Measurements from ENCODE around the gene EML6. TPM values are rescaled to one million over a fixed set of nuclear protein-coding genes. Genes with fewer than 3 reads are reported as not detected.
"Not testable (repeated sequence)": the region's sequence is repeated elsewhere in the genome, so short reads cannot be mapped to it uniquely, and the experiment has no call there.

EML6 gene
- total RNA-seq, 1 donor from 2014 or later = 1.6 TPM

- DNase-seq (ENCODE audit: low read depth) = no peak
Observed at GRCh38 chr2:54845094-54845493, 121.6 kb downstream of the EML6 start.

- no peak for DNase-seq (ENCODE audit: low read depth)
Observed at GRCh38 chr2:54845514-54845913, 122.1 kb downstream of the EML6 start.

GRCh38 chr2:54850171-54851122, 127.0 kb downstream of the EML6 start:
- DNase-seq (ENCODE audit: low read depth) = no peak

GRCh38 chr2:54853616-54854310, 130.3 kb downstream of the EML6 start:
- no peak for DNase-seq (ENCODE audit: low read depth)

GRCh38 chr2:54855434-54855833, 132.0 kb downstream of the EML6 start:
- no peak for DNase-seq (ENCODE audit: low read depth)

GRCh38 chr2:54858021-54858681, 134.7 kb downstream of the EML6 start:
- peak; percentile 58 for DNase-seq (ENCODE audit: low read depth)

GRCh38 chr2:54859416-54859815, 136.0 kb downstream of the EML6 start:
- DNase-seq (ENCODE audit: low read depth) = no peak

- peak; percentile 96 for DNase-seq (ENCODE audit: low read depth)
Observed at GRCh38 chr2:54859997-54860701, 136.7 kb downstream of the EML6 start.

- DNase-seq (ENCODE audit: low read depth) = no peak
Observed at GRCh38 chr2:54862229-54862628, 138.8 kb downstream of the EML6 start.

GRCh38 chr2:54862742-54863141, 139.3 kb downstream of the EML6 start:
- no peak for DNase-seq (ENCODE audit: low read depth)

GRCh38 chr2:54863660-54864059, 140.2 kb downstream of the EML6 start:
- DNase-seq (ENCODE audit: low read depth) = no peak

GRCh38 chr2:54864096-54864495, 140.6 kb downstream of the EML6 start:
- peak; percentile 40 for DNase-seq (ENCODE audit: low read depth)

GRCh38 chr2:54864727-54865126, 141.3 kb downstream of the EML6 start:
- no peak for DNase-seq (ENCODE audit: low read depth)

GRCh38 chr2:54866179-54866578, 142.7 kb downstream of the EML6 start:
- DNase-seq (ENCODE audit: low read depth) = no peak

- no peak for DNase-seq (ENCODE audit: low read depth)
Observed at GRCh38 chr2:54866868-54867267, 143.4 kb downstream of the EML6 start.

GRCh38 chr2:54867457-54867856, 144.0 kb downstream of the EML6 start:
- DNase-seq (ENCODE audit: low read depth) = no peak

GRCh38 chr2:54871457-54872107, 148.1 kb downstream of the EML6 start:
- no peak for DNase-seq (ENCODE audit: low read depth)

- no peak for DNase-seq (ENCODE audit: low read depth)
Observed at GRCh38 chr2:54872780-54873179, 149.3 kb downstream of the EML6 start.

GRCh38 chr2:54873236-54873635, 149.8 kb downstream of the EML6 start:
- not testable (repeated sequence) for DNase-seq (ENCODE audit: low read depth)

GRCh38 chr2:54876764-54877163, 153.3 kb downstream of the EML6 start:
- no peak for DNase-seq (ENCODE audit: low read depth)

GRCh38 chr2:54878182-54878581, 154.7 kb downstream of the EML6 start:
- no peak for DNase-seq (ENCODE audit: low read depth)

Measured in renal cortical epithelial cell (primary cell).